CD4-positive, alpha-beta T cell (primary cell): ENCODE measurements around the gene LRRTM4. TPM values are rescaled to one million over a fixed set of nuclear protein-coding genes. Genes with fewer than 3 reads are reported as not detected.

Experiments used
- ATAC-seq: fragments of 200-7000 bp; cut with Tn5 transposase; one replicate; pipeline ENCODE4 v1.10.0; 2022; ENCODE audit warnings: mild to moderate bottlenecking; ENCODE audit not compliant: poor library complexity
- CTCF ChIA-PET: fragments of 350-600 bp; sonication (Branson Sonifier 250); formaldehyde crosslinking; loops from one replicate; lab custom pipeline; 2021; ENCODE audit warnings: antibody characterized with exemption, inconsistent platforms; lab: Charles Lee
- POLR2A ChIA-PET: fragments of 350-600 bp; sonication (Branson Sonifier 250); formaldehyde crosslinking; loops from one replicate; lab custom pipeline; 2021; ENCODE audit warnings: antibody characterized with exemption, inconsistent platforms; lab: Charles Lee
- DNase-seq, 14 experiments: peaks; one replicate each; pipeline ENCODE4 v3.0.0-alpha.2; 2013 to 2020; ENCODE audit warnings: mixed read lengths in 2 of 14
- H3K27ac ChIP-seq, 2 donors: one replicate each; pipeline versions ENCODE4 v1.5.1 to v1.7.0; 2013; ENCODE audit warnings: low read length in 2 of 2, low read depth in 1 of 2, mild to moderate bottlenecking in 1 of 2
- H3K27me3 ChIP-seq, 2 experiments: 1 replicate in 1 of 2; 2 replicates in 1 of 2; pipeline versions ENCODE4 v1.6.1 to v1.7.0; 2013; ENCODE audit warnings: low read length in 2 of 2, control low read depth in 1 of 2, mild to moderate bottlenecking in 1 of 2, moderate library complexity in 1 of 2; ENCODE audit not compliant: insufficient read depth in 2 of 2, control insufficient read depth in 1 of 2
- H3K36me3 ChIP-seq: one replicate; pipeline ENCODE4 v1.6.1; 2013; ENCODE audit warnings: low read length, control low read depth; ENCODE audit not compliant: insufficient read depth
- H3K4me1 ChIP-seq: one replicate; pipeline ENCODE4 v1.6.1; 2013; ENCODE audit warnings: low read length, control low read depth; ENCODE audit not compliant: insufficient read depth
- H3K4me3 ChIP-seq: one replicate; pipeline ENCODE4 v1.5.1; 2013; ENCODE audit warnings: mild to moderate bottlenecking, low read length, moderate library complexity
- H3K9me3 ChIP-seq, 2 experiments: 1 replicate in 1 of 2; 2 replicates in 1 of 2; pipeline versions ENCODE4 v1.6.1 to v1.7.0; 2013; ENCODE audit warnings: low read length in 2 of 2, mild to moderate bottlenecking in 2 of 2, control low read depth in 1 of 2, moderate library complexity in 1 of 2; ENCODE audit not compliant: control insufficient read depth in 1 of 2, insufficient read depth in 1 of 2
- H3K27ac Mint-ChIP-seq: one replicate; pipeline ENCODE4 v1.8.0; 2020; ENCODE audit warnings: mixed read lengths
- H3K27me3 Mint-ChIP-seq: one replicate; pipeline ENCODE4 v1.8.0; 2021; ENCODE audit warnings: mixed read lengths
- H3K36me3 Mint-ChIP-seq: one replicate; pipeline ENCODE4 v1.8.0; 2021; ENCODE audit warnings: low read depth, mixed read lengths
- H3K4me1 Mint-ChIP-seq: one replicate; pipeline ENCODE4 v1.8.0; 2021; ENCODE audit warnings: low read depth, mixed read lengths
- H3K4me3 Mint-ChIP-seq: one replicate; pipeline ENCODE4 v1.8.0; 2020; ENCODE audit warnings: mild to moderate bottlenecking, mixed read lengths
- H3K9me3 Mint-ChIP-seq: one replicate; pipeline ENCODE4 v1.8.0; 2020; ENCODE audit warnings: mixed read lengths
- CTCF ChIP-seq: fragments of 200-600 bp; IDR thresholded peaks from one replicate; pipeline ENCODE4 v1.8.0; 2022; ENCODE audit warnings: antibody characterized with exemption, mild to moderate bottlenecking
- intact Hi-C, 2 experiments: fragments of 100-400 bp; cut with DNase I in 1 of 2; cut with micrococcal nuclease in 1 of 2; formaldehyde crosslinking; loops; one replicate each; pipeline versions ENCODE4 v1.15.1 to v1.9.0; 2023 to 2025; cut with DNase I, micrococcal nuclease
- total RNA-seq, 174 experiments: library from RNA in 2 of 174; stranded (reverse) in 2 of 174; gene quantifications; one replicate each; pipeline ENCODE4 v1.2.3 and lab custom pipeline; 2021 to 2026

Gene LRRTM4
- total RNA-seq, 2 experiments from 2014 or later = not detected

GRCh38 chr2:76731157-76731556 lies 791.0 kb downstream of the LRRTM4 start:
- H3K27me3 Mint-ChIP-seq = no peaks in the 10 kb centered on the region
- POLR2A ChIA-PET = interaction anchor here (0.6 kb wide), 1 partner anchor 507 kb away, joined by 3 read pairs; no protein-coding TSS in a partner anchor
- intact Hi-C loops = no loop called here
- TF ChIP-seq CTCF = no peak
- Histone ChIP-seq H3K9me3 (peaks cover 0 to 8% of the 10 kb centered on the region in 2 experiments), H3K27ac (no peak overlapping the region), H3K4me3 (no peak overlapping the region), H3K36me3 (no peaks in the 10 kb centered on the region), H3K4me1 (no peaks in the 10 kb centered on the region), H3K27me3 (no peaks in the 10 kb centered on the region)
- no peaks in the 10 kb centered on the region for H3K36me3 Mint-ChIP-seq
- no peak overlapping the region for H3K27ac Mint-ChIP-seq
- DNase-seq (no peak), ATAC-seq (no peak)
- H3K4me3 Mint-ChIP-seq = no peak overlapping the region
- peaks cover 10% of the 10 kb centered on the region for H3K9me3 Mint-ChIP-seq
- CTCF ChIA-PET = no interaction called here
- no peaks in the 10 kb centered on the region for H3K4me1 Mint-ChIP-seq

GRCh38 chr2:76730021-76730420 lies 792.2 kb downstream of the LRRTM4 start:
- ChIA-PET POLR2A (no interaction called here), CTCF (no interaction called here)
- H3K27me3 ChIP-seq = no peaks in the 10 kb centered on the region

GRCh38 chr2:76721226-76721625 lies 801.0 kb downstream of the LRRTM4 start:
- no peak overlapping the region for H3K4me3 ChIP-seq
- ChIA-PET POLR2A (no interaction called here), CTCF (no interaction called here)
- no peaks in the 10 kb centered on the region for H3K4me1 Mint-ChIP-seq
- no peaks in the 10 kb centered on the region for H3K36me3 Mint-ChIP-seq
- ATAC-seq = no peak
- no peaks in the 10 kb centered on the region for H3K4me1 ChIP-seq
- H3K36me3 ChIP-seq = no peaks in the 10 kb centered on the region
- no peaks in the 10 kb centered on the region for H3K27me3 Mint-ChIP-seq
- no peak overlapping the region for H3K27ac Mint-ChIP-seq
- H3K9me3 ChIP-seq = no peaks in the 10 kb centered on the region
- no peak for DNase-seq
- no peak for TF ChIP-seq CTCF
- intact Hi-C loops = no loop called here
- peaks cover 2% of the 10 kb centered on the region for H3K9me3 Mint-ChIP-seq
- no peaks in the 10 kb centered on the region for H3K27me3 ChIP-seq
- H3K27ac ChIP-seq = no peak overlapping the region
- H3K4me3 Mint-ChIP-seq = no peak overlapping the region

More at GRCh38 chr2:76730021-76730420, 792.2 kb downstream of the LRRTM4 start:
- Histone ChIP-seq H3K4me3 (no peak overlapping the region), H3K9me3 (peaks cover 0 to 8% of the 10 kb centered on the region in 2 experiments), H3K36me3 (no peaks in the 10 kb centered on the region), H3K4me1 (no peaks in the 10 kb centered on the region), H3K27ac (no peak overlapping the region)
- DNase-seq = no peak
- H3K27ac Mint-ChIP-seq = no peak overlapping the region
- no peak overlapping the region for H3K4me3 Mint-ChIP-seq
- H3K9me3 Mint-ChIP-seq = peaks cover 10% of the 10 kb centered on the region
- no peak for TF ChIP-seq CTCF
- ATAC-seq = no peak
- H3K4me1 Mint-ChIP-seq = no peaks in the 10 kb centered on the region
- H3K27me3 Mint-ChIP-seq = no peaks in the 10 kb centered on the region
- H3K36me3 Mint-ChIP-seq = no peaks in the 10 kb centered on the region
- intact Hi-C loops = no loop called here
